Endodermal cell (in vitro differentiated cells): Measurements from ENCODE around the gene ABCC1. TPM values are rescaled to one million over a fixed set of nuclear protein-coding genes. Genes with fewer than 3 reads are reported as not detected.

Source experiments
- DNase-seq: peaks from one replicate; pipeline ENCODE4 v3.0.0-alpha.2; 2017
- H3K27ac ChIP-seq: 2 replicates; pipeline ENCODE4 v1.5.1; 2013; ENCODE audit warnings: mild to moderate bottlenecking, low read depth, low read length, moderate library complexity
- H3K27me3 ChIP-seq: 2 replicates; pipeline ENCODE4 v1.6.1; 2013; ENCODE audit warnings: mild to moderate bottlenecking, low read length, moderate library complexity; ENCODE audit not compliant: insufficient read depth, control insufficient read depth, poor library complexity, severe bottlenecking
- H3K36me3 ChIP-seq: 2 replicates; pipeline ENCODE4 v1.7.0; 2013; ENCODE audit warnings: mild to moderate bottlenecking, low read length, moderate library complexity; ENCODE audit not compliant: control insufficient read depth, insufficient read depth
- H3K4me1 ChIP-seq: one replicate; pipeline ENCODE4 v1.7.0; 2013; ENCODE audit warnings: low read length; ENCODE audit not compliant: control insufficient read depth, insufficient read depth
- H3K4me3 ChIP-seq: 2 replicates; pipeline ENCODE4 v1.5.1; 2013; ENCODE audit warnings: mild to moderate bottlenecking, low read length, moderate library complexity
- H3K9ac ChIP-seq: 2 replicates; pipeline ENCODE4 v1.6.1; 2013; ENCODE audit warnings: mild to moderate bottlenecking, low read length, moderate library complexity; ENCODE audit not compliant: poor library complexity, severe bottlenecking; ENCODE audit errors: extremely low read depth
- H3K9me3 ChIP-seq: 2 replicates; pipeline ENCODE4 v1.6.1; 2013; ENCODE audit warnings: mild to moderate bottlenecking, low read length, moderate library complexity; ENCODE audit not compliant: control insufficient read depth
- H3K27ac Mint-ChIP-seq: 2 replicates; pipeline ENCODE4 v1.8.0; 2020; ENCODE audit warnings: mixed read lengths
- H3K27me3 Mint-ChIP-seq: 2 replicates; pipeline ENCODE4 v1.8.0; 2021; ENCODE audit warnings: mild to moderate bottlenecking, mixed read lengths; ENCODE audit not compliant: insufficient read depth
- H3K36me3 Mint-ChIP-seq: 2 replicates; pipeline ENCODE4 v1.8.0; 2020; ENCODE audit warnings: low read depth, mixed read lengths
- H3K4me1 Mint-ChIP-seq: 2 replicates; pipeline ENCODE4 v1.8.0; 2020; ENCODE audit warnings: mixed read lengths
- H3K4me3 Mint-ChIP-seq: 2 replicates; pipeline ENCODE4 v1.8.0; 2020; ENCODE audit warnings: mild to moderate bottlenecking, moderate library complexity, mixed read lengths
- H3K9me3 Mint-ChIP-seq: 2 replicates; pipeline ENCODE4 v1.8.0; 2020; ENCODE audit warnings: mild to moderate bottlenecking, mixed read lengths
- WGBS, 2 experiments: methylation state at CpG; one replicate each; pipeline versions ENCODE4 v1.1.5 to v1.1.7; 2013; ENCODE audit warnings: missing lambda C conversion rate in 2 of 2, mixed read lengths in 1 of 2; ENCODE audit not compliant: insufficient coverage in 1 of 2, insufficient read length in 1 of 2; 5-methylcytosine and 5-hydroxymethylcytosine counted together
- total RNA-seq, 2 donors: library from RNA; stranded (reverse); fragmentation: NEBNext Ultra II Directional in 1 of 2; extraction: Animal tissue kit (Norgen Biotek cat#: 25700) in 1 of 2; gene quantifications; 2 replicates in 1 of 2; 3 replicates in 1 of 2; pipeline ENCODE4 v1.2.1, GENCODE V29; 2021
- TF ChIP-seq, protein P1 (sequence below): fragments of 200-600 bp; sonication (generic); conservative IDR thresholded peaks from 2 replicates; pipeline ENCODE4 v1.5.0; 2021; ENCODE audit warnings: antibody characterized with exemption, mild to moderate bottlenecking

The ABCC1 gene
- total RNA-seq, 2 donors from 2014 or later, result 47.1 to 51.2 TPM

GRCh38 chr16:16008666-16009065 is 59.2 kb downstream of the ABCC1 start:
- Histone ChIP-seq H3K4me3 (no peak overlapping the region), H3K4me1 (no peaks in the 10 kb centered on the region), H3K27ac (no peak overlapping the region), H3K36me3 (peaks cover 5% of the 10 kb centered on the region), H3K27me3 (no peaks in the 10 kb centered on the region), H3K9me3 (no peaks in the 10 kb centered on the region), H3K9ac (no peak overlapping the region)
- no peak overlapping the region for H3K4me3 Mint-ChIP-seq
- H3K9me3 Mint-ChIP-seq, result no peaks in the 10 kb centered on the region
- peaks cover 30% of the 10 kb centered on the region for H3K36me3 Mint-ChIP-seq
- WGBS, 2 experiments, result 100% methylated on average over 1 of the region's 2 CpGs; no CpG with 5 or more reads in 1 of the 2 experiments
- TF ChIP-seq, protein P1, sequence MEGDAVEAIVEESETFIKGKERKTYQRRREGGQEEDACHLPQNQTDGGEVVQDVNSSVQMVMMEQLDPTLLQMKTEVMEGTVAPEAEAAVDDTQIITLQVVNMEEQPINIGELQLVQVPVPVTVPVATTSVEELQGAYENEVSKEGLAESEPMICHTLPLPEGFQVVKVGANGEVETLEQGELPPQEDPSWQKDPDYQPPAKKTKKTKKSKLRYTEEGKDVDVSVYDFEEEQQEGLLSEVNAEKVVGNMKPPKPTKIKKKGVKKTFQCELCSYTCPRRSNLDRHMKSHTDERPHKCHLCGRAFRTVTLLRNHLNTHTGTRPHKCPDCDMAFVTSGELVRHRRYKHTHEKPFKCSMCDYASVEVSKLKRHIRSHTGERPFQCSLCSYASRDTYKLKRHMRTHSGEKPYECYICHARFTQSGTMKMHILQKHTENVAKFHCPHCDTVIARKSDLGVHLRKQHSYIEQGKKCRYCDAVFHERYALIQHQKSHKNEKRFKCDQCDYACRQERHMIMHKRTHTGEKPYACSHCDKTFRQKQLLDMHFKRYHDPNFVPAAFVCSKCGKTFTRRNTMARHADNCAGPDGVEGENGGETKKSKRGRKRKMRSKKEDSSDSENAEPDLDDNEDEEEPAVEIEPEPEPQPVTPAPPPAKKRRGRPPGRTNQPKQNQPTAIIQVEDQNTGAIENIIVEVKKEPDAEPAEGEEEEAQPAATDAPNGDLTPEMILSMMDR, result no peak
- peaks cover 4% of the 10 kb centered on the region for H3K4me1 Mint-ChIP-seq
- H3K27me3 Mint-ChIP-seq, result no peaks in the 10 kb centered on the region
- no peak overlapping the region for H3K27ac Mint-ChIP-seq
- no peak for DNase-seq

GRCh38 chr16:16009401-16009800 is 60.0 kb downstream of the ABCC1 start:
- no peak overlapping the region for H3K4me3 ChIP-seq
- no peak for DNase-seq
- peaks cover 32% of the 10 kb centered on the region for H3K36me3 Mint-ChIP-seq
- H3K4me1 ChIP-seq, result no peaks in the 10 kb centered on the region
- no peak overlapping the region for H3K9ac ChIP-seq
- TF ChIP-seq, protein P1, result no peak
- peaks cover 1% of the 10 kb centered on the region for H3K4me1 Mint-ChIP-seq
- H3K27ac Mint-ChIP-seq, result no peak overlapping the region
- H3K27ac ChIP-seq, result no peak overlapping the region
- 94 to 99% methylated on average over 7 to 11 of the region's 11 CpGs for WGBS, 2 experiments
- H3K27me3 Mint-ChIP-seq, result no peaks in the 10 kb centered on the region
- H3K27me3 ChIP-seq, result no peaks in the 10 kb centered on the region
- H3K4me3 Mint-ChIP-seq, result no peak overlapping the region
- peaks cover 5% of the 10 kb centered on the region for H3K36me3 ChIP-seq
- H3K9me3 Mint-ChIP-seq, result no peaks in the 10 kb centered on the region
- no peaks in the 10 kb centered on the region for H3K9me3 ChIP-seq

GRCh38 chr16:16010194-16010593 is 60.8 kb downstream of the ABCC1 start:
- WGBS, 2 experiments, result 83 to 86% methylated on average over 2 to 3 of the region's 3 CpGs
- Mint-ChIP-seq H3K27ac (no peak overlapping the region), H3K9me3 (no peaks in the 10 kb centered on the region), H3K4me3 (no peak overlapping the region), H3K4me1 (no peaks in the 10 kb centered on the region), H3K27me3 (no peaks in the 10 kb centered on the region), H3K36me3 (peaks cover 32% of the 10 kb centered on the region)
- Histone ChIP-seq H3K27ac (no peak overlapping the region), H3K9ac (no peak overlapping the region), H3K9me3 (no peaks in the 10 kb centered on the region), H3K4me3 (no peak overlapping the region), H3K4me1 (no peaks in the 10 kb centered on the region), H3K27me3 (no peaks in the 10 kb centered on the region), H3K36me3 (peaks cover 5% of the 10 kb centered on the region)
- DNase-seq, result no peak
- TF ChIP-seq, protein P1, result no peak
